Endodermal cell (in vitro differentiated cells): ENCODE measurements around the gene SGPP2. TPM values are rescaled to one million over a fixed set of nuclear protein-coding genes. Genes with fewer than 3 reads are reported as not detected.

ENCODE experiments used
- DNase-seq: peaks from one replicate; pipeline ENCODE4 v3.0.0-alpha.2; 2017
- H3K27ac ChIP-seq: 2 replicates; pipeline ENCODE4 v1.5.1; 2013; ENCODE audit warnings: mild to moderate bottlenecking, low read depth, low read length, moderate library complexity
- H3K27me3 ChIP-seq: 2 replicates; pipeline ENCODE4 v1.6.1; 2013; ENCODE audit warnings: mild to moderate bottlenecking, low read length, moderate library complexity; ENCODE audit not compliant: insufficient read depth, control insufficient read depth, poor library complexity, severe bottlenecking
- H3K36me3 ChIP-seq: 2 replicates; pipeline ENCODE4 v1.7.0; 2013; ENCODE audit warnings: mild to moderate bottlenecking, low read length, moderate library complexity; ENCODE audit not compliant: control insufficient read depth, insufficient read depth
- H3K4me1 ChIP-seq: one replicate; pipeline ENCODE4 v1.7.0; 2013; ENCODE audit warnings: low read length; ENCODE audit not compliant: control insufficient read depth, insufficient read depth
- H3K4me3 ChIP-seq: 2 replicates; pipeline ENCODE4 v1.5.1; 2013; ENCODE audit warnings: mild to moderate bottlenecking, low read length, moderate library complexity
- H3K9ac ChIP-seq: 2 replicates; pipeline ENCODE4 v1.6.1; 2013; ENCODE audit warnings: mild to moderate bottlenecking, low read length, moderate library complexity; ENCODE audit not compliant: poor library complexity, severe bottlenecking; ENCODE audit errors: extremely low read depth
- H3K9me3 ChIP-seq: 2 replicates; pipeline ENCODE4 v1.6.1; 2013; ENCODE audit warnings: mild to moderate bottlenecking, low read length, moderate library complexity; ENCODE audit not compliant: control insufficient read depth
- H3K27ac Mint-ChIP-seq: 2 replicates; pipeline ENCODE4 v1.8.0; 2020; ENCODE audit warnings: mixed read lengths
- H3K27me3 Mint-ChIP-seq: 2 replicates; pipeline ENCODE4 v1.8.0; 2021; ENCODE audit warnings: mild to moderate bottlenecking, mixed read lengths; ENCODE audit not compliant: insufficient read depth
- H3K36me3 Mint-ChIP-seq: 2 replicates; pipeline ENCODE4 v1.8.0; 2020; ENCODE audit warnings: low read depth, mixed read lengths
- H3K4me1 Mint-ChIP-seq: 2 replicates; pipeline ENCODE4 v1.8.0; 2020; ENCODE audit warnings: mixed read lengths
- H3K4me3 Mint-ChIP-seq: 2 replicates; pipeline ENCODE4 v1.8.0; 2020; ENCODE audit warnings: mild to moderate bottlenecking, moderate library complexity, mixed read lengths
- H3K9me3 Mint-ChIP-seq: 2 replicates; pipeline ENCODE4 v1.8.0; 2020; ENCODE audit warnings: mild to moderate bottlenecking, mixed read lengths
- WGBS, 2 experiments: methylation state at CpG; one replicate each; pipeline versions ENCODE4 v1.1.5 to v1.1.7; 2013; ENCODE audit warnings: missing lambda C conversion rate in 2 of 2, mixed read lengths in 1 of 2; ENCODE audit not compliant: insufficient coverage in 1 of 2, insufficient read length in 1 of 2; 5-methylcytosine and 5-hydroxymethylcytosine counted together
- total RNA-seq, 2 donors: library from RNA; stranded (reverse); fragmentation: NEBNext Ultra II Directional in 1 of 2; extraction: Animal tissue kit (Norgen Biotek cat#: 25700) in 1 of 2; gene quantifications; 2 replicates in 1 of 2; 3 replicates in 1 of 2; pipeline ENCODE4 v1.2.1, GENCODE V29; 2021
- TF ChIP-seq, protein P1 (sequence below): fragments of 200-600 bp; sonication (generic); conservative IDR thresholded peaks from 2 replicates; pipeline ENCODE4 v1.5.0; 2021; ENCODE audit warnings: antibody characterized with exemption, mild to moderate bottlenecking

Gene SGPP2
- total RNA-seq, 2 donors from 2014 or later = not detected

DNA sequence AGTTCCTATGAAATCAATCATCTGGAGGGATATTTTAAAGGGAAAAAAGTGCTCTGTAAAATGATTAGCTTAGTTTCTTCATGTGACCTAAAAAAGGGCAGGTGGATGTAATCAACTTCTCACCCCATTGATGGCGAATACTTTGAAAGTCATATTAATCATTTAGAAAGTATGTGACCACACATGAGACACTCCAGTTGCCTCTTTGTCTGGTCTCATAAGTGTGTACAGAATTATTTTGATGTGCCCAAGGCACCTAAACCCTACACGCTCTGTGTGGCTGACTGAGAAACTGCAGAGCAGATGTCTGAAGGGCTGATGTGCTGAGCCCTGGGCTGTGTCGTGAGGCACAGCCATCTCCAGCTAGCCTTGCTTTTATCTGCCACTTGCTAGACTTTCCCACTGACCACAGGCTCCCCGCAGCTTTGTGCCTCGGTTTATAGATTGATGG, 26.9 kb downstream of the SGPP2 start:
- Mint-ChIP-seq H3K4me3 (no peak overlapping the region), H3K27me3 (peaks cover 41% of the 10 kb centered on the region), H3K9me3 (no peaks in the 10 kb centered on the region), H3K27ac (no peak overlapping the region), H3K36me3 (no peaks in the 10 kb centered on the region), H3K4me1 (peaks cover 8% of the 10 kb centered on the region)
- TF ChIP-seq, protein P1, sequence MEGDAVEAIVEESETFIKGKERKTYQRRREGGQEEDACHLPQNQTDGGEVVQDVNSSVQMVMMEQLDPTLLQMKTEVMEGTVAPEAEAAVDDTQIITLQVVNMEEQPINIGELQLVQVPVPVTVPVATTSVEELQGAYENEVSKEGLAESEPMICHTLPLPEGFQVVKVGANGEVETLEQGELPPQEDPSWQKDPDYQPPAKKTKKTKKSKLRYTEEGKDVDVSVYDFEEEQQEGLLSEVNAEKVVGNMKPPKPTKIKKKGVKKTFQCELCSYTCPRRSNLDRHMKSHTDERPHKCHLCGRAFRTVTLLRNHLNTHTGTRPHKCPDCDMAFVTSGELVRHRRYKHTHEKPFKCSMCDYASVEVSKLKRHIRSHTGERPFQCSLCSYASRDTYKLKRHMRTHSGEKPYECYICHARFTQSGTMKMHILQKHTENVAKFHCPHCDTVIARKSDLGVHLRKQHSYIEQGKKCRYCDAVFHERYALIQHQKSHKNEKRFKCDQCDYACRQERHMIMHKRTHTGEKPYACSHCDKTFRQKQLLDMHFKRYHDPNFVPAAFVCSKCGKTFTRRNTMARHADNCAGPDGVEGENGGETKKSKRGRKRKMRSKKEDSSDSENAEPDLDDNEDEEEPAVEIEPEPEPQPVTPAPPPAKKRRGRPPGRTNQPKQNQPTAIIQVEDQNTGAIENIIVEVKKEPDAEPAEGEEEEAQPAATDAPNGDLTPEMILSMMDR = no peak
- Histone ChIP-seq H3K27ac (no peak overlapping the region), H3K9me3 (no peaks in the 10 kb centered on the region), H3K36me3 (no peaks in the 10 kb centered on the region), H3K4me1 (no peaks in the 10 kb centered on the region), H3K27me3 (peaks cover 16% of the 10 kb centered on the region), H3K9ac (no peak overlapping the region), H3K4me3 (no peak overlapping the region)
- no peak for DNase-seq
- 84% methylated on average over 5 of the region's 5 CpGs; no CpG with 5 or more reads in 1 of the 2 experiments for WGBS, 2 experiments

DNA sequence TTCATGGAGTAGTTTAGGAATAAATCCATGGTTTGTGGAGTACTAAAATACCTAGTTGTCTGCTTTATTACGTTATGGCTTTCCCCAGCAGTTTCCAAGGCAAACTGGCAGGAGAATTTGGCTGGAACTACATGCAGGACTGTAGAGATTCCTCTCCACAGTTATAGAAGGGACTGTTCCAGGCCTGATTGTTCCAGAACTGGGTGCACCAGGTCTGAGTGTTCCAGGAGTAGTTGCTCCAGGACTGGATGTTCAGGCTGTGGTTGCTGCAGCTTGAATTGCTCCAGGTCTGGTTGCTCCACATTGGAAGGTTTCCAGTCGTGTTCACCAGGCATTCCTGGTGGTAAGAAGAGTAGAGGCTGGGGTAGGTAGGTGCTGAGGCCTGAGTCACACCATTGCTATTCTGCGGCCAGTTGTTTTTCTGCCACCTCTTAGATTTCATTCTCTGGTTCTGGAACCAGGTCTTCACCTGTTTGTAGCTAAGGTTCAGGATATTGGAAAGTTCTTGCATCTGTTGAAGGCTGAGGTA, 28.1 kb downstream of the SGPP2 start:
- H3K36me3 ChIP-seq = no peaks in the 10 kb centered on the region
- 71 to 77% methylated on average over 2 to 3 of the region's 3 CpGs for WGBS, 2 experiments
- peaks cover 35% of the 10 kb centered on the region for H3K27me3 Mint-ChIP-seq
- TF ChIP-seq, protein P1 = no peak
- no peak overlapping the region for H3K9ac ChIP-seq
- no peaks in the 10 kb centered on the region for H3K9me3 ChIP-seq
- no peak for DNase-seq
- no peak overlapping the region for H3K4me3 ChIP-seq
- H3K36me3 Mint-ChIP-seq = no peaks in the 10 kb centered on the region
- peaks cover 8% of the 10 kb centered on the region for H3K4me1 Mint-ChIP-seq
- H3K4me1 ChIP-seq = no peaks in the 10 kb centered on the region
- H3K4me3 Mint-ChIP-seq = no peak overlapping the region
- peaks cover 16% of the 10 kb centered on the region for H3K27me3 ChIP-seq
- no peak overlapping the region for H3K27ac Mint-ChIP-seq
- no peaks in the 10 kb centered on the region for H3K9me3 Mint-ChIP-seq
- no peak overlapping the region for H3K27ac ChIP-seq

DNA sequence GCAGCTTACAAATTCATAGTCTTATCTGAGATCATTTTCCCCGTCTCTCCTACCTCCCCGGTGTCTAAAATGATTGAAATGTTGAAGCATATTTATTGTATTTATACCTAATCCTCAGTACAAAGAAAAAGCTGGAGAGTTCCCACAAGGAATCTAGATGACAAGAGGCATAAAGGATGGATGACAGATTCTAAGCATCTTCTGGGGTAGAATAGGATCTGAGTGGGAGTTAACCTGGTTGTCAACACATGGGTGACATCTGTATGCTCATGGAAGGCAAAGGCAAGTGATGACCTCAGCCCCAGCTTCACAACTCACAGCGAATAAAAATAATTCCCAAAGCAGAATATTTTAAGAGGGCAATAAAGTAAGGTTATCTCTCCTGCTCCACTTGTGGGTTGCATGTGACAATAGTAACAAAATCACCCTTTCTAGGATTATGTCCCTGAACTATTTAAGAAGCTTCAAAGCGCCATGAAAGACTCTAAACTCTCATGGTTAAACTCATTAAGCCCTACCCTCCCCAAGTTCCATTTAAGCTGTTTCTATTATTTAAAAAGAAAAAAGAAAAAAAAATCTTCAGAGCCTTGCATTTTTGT, 32.2 kb downstream of the SGPP2 start:
- WGBS, 2 experiments = 92% methylated on average over 2 of the region's 4 CpGs; no CpG with 5 or more reads in 1 of the 2 experiments
- Mint-ChIP-seq H3K27me3 (peaks cover 25% of the 10 kb centered on the region), H3K4me1 (peaks cover 7% of the 10 kb centered on the region)

More for the DNA sequence above, 32.2 kb downstream of the SGPP2 start:
- Histone ChIP-seq H3K9ac (no peak overlapping the region), H3K36me3 (no peaks in the 10 kb centered on the region), H3K27me3 (no peaks in the 10 kb centered on the region), H3K4me3 (no peak overlapping the region), H3K4me1 (no peaks in the 10 kb centered on the region), H3K9me3 (no peaks in the 10 kb centered on the region), H3K27ac (no peak overlapping the region)
- TF ChIP-seq, protein P1 = no peak
- no peak for DNase-seq
- H3K9me3 Mint-ChIP-seq = peaks cover 2% of the 10 kb centered on the region
- no peak overlapping the region for H3K27ac Mint-ChIP-seq
- no peak overlapping the region for H3K4me3 Mint-ChIP-seq
- H3K36me3 Mint-ChIP-seq = no peaks in the 10 kb centered on the region
